HG03066 (cell line): ENCODE measurements around the gene IRF5.
A peak's percentile ranks its signal among the peaks of the same experiment; 100 is the strongest.
"Not testable (repeated sequence)": the region's sequence is repeated elsewhere in the genome, so short reads cannot be mapped to it uniquely, and the experiment has no call there.

ENCODE experiments used
- ATAC-seq: cut with Tn5 transposase; IDR thresholded peaks from one replicate; pipeline ENCODE4 v1.9.1; 2021; ENCODE audit warnings: low read depth; ENCODE audit not compliant: unreplicated experiment

IRF5 gene

DNA sequence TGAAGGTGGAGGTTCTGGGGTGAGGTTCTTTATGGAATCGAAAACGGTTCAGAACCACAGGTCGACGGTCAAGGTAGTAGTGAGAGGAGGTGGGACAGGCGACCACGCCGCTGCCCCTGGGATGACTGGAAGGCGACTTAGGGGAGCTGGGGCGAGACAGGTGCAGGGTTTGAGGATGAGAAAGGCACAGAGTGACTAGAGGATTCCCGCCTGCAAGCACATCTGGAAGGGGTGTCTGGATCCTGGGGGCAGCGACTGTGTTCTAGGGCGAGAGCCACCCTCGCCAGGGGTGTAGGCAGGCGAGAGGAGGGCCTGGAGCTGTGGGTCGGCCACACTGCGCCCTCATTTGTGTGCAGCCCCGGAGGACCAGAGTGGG lies 468 bp upstream of the IRF5 start:
- ATAC-seq: no peak

DNA sequence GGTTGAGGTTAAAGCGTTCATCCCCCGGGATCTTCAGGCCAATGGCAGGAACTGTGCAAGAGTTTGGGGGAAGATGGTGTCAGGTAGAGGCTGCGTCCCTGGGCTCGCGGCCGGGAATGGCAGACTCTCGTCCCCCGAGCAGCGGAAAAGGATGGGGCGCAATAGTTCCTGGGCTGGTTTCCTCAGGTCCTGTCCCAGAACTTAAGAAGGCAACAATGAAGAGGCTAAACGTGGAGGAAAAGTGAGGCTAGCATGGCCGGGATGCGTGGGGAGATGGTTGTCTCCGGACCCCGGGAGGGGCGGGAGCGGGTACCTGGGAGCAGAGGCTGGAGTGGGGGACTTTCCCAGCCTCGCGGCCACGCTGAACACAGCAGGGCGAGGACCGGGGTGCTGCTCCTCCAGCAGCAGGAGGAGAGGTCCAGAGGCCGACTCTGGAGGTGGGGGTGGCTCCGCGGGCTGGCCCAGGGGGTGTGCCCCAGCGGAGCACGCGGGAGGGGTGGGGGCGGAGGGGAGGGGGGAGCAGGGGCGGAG lies 882 bp downstream of the IRF5 start:
- no peak for ATAC-seq

DNA sequence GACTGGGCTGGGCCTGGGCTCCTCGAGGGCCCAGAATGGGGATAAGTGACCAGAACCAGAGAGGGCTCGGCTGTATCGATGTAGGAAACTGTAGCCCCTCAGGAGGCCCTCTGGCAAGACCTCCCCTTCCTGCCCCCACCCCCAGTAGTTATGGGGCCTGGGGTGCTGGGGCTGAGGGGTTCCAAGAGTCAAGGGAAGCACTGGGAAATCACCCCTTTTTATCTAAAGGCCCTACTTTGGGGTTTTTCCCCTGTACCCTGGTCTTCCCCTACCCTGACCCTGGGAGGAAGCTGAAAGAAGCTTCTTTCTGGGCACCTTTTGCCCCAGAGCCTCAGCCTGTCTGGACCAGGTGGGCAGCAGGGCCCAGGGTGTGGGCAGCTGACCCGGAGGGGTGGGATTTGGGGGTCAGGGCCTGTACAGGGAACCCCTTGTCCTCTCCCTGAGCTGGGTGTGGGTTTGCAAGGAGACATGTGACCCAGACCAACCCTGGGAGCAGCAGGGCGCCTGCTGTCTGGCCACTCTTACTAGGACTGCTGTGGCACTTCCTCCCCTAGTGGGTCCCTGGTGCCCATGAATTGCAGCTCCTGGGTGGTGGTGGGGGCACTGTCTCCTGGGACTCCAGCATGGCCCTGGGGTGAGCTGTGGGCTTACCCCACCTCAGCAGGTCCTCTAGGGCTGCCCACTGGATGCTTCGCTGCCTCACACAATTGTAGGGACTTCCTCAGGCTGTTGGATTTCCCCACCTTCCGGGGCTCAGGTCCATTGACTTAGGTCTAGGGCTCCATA lies 1.5 kb downstream of the IRF5 start:
- no peak for ATAC-seq

DNA sequence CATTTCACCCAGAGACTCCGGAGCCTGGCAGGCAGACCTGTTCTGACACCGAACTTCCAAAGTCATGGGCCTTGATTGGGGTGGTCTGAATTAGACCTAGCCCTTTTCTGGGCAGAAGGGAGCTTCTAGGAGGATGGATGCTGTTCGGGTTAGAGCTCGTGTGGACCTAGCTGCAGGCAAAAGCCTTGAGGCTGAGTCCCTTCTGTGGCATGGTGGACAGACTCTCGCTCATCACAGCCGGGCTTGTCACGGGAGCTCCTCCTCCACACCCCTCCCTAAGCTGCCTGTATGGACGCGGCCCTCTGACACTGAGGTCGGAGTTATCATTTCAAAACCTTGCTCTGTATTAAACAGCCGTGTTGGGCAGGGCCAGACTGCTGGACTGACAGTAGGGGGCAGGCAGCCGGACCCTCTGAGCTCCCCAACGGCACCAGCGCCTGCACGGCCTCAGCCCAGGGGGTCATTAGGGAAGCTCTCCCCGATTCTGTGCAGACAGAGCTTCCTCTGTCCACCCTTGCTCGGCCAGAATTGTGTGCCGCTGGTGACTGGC lies 2.2 kb downstream of the IRF5 start:
- ATAC-seq: peak; percentile 31

DNA sequence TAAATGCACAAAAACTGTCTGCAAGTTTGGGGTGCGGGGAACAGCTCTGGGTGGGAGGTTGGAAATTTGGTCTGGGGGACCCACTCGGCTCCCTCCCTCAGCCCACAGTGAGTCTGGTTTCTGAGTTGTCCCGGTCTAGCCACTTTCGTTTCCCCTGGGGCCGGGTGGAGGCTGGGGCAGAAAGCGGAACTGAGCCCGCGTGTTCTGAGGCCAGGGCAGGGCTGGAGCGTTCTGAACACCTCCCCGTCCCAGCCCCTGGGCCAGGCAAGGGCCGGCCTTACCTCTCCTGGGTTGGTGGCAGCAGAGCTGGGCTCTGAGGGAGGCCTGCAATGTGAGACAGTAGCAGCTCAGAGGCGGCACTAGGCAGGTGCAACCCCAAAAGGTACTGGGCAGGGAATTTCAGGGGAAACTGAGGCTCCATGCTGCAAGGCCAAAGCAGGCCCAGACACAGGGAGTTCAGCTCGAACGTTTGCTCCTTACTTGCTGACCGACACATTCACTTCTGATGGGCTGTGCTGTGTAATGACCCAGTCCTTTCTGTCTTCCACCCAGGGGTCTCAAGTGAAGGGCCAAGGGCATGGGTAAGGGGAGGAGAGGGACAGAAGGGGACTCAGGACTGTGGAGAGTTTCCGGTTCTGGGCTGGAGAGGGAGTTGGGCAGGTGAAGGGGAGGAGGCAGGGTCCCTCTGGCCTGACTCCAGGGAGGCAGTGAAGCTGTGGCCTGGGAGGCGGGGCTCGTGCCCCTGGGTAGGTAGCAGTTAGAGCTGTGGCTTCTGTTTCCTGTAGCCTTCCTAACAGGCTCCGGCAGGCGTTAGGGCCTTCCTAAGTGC lies 3.0 kb downstream of the IRF5 start:
- ATAC-seq: peak; percentile 60

DNA sequence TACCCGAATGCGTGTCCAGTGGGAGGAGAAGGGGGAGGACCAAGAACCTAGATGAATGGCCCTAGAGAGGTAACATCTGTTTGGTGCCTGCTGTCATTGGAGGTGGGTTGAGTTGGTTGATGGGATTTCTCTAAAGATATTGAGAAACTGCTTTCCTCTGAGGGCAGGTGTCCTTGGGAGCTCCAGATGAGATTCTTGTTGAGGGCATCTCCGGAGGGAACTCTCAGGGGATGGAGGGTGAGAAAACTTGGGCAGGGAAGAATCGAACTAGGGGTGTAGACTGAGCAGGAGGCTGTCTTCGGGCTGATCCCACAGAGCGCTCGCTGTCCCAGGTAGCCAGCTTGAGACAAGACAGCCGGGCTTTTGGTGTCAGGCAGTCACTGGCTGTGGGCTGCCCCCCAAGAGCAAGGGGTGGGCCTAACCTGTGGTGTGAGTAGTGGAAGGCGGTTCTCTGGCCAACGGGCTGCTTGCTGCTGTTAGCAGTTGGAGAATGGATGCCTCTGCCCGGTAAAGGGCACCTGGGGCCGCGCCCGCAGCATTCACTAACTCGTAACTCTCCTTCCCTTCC lies 3.7 kb downstream of the IRF5 start:
- no peak for ATAC-seq

DNA sequence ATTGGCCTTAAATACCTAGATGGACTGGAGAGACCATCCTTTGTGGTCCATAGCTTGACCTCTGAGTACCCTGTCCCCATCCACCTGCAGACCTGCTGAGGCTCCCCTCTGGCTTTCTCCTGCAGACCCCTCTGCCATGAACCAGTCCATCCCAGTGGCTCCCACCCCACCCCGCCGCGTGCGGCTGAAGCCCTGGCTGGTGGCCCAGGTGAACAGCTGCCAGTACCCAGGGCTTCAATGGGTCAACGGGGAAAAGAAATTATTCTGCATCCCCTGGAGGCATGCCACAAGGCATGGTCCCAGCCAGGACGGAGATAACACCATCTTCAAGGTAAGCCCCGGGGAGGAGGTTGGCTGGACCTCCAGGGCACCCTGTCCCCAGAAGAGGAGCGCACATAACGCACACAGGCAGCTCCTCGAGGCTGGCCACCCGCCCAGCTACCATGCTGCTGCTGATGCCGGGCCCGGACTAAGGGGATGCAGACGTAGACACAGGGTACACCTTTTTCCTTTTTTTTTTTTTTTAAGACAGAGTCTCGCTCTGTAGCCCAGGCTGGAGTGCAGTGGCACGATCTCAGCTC lies 4.3 kb downstream of the IRF5 start:
- ATAC-seq: no peak

DNA sequence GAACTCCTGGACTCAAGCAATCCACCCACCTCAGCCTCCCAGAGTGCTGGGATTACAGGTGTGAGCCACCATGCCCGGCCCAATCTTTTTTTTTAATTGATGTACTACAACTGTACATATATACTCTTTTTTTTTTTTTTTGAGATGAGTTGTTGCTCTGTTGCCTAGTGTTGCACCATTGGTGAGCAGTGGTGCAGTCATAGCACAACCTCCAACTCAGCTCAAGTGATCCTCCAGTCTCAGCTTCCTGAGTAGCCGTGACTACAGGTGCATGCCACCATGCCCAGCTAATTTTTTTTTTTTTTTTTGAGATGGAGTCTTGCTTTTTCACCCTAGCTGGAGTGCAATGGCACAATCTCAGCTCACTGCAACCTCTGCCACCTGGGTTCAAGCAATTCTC lies 5.5 kb downstream of the IRF5 start:
- ATAC-seq: not testable (repeated sequence)

DNA sequence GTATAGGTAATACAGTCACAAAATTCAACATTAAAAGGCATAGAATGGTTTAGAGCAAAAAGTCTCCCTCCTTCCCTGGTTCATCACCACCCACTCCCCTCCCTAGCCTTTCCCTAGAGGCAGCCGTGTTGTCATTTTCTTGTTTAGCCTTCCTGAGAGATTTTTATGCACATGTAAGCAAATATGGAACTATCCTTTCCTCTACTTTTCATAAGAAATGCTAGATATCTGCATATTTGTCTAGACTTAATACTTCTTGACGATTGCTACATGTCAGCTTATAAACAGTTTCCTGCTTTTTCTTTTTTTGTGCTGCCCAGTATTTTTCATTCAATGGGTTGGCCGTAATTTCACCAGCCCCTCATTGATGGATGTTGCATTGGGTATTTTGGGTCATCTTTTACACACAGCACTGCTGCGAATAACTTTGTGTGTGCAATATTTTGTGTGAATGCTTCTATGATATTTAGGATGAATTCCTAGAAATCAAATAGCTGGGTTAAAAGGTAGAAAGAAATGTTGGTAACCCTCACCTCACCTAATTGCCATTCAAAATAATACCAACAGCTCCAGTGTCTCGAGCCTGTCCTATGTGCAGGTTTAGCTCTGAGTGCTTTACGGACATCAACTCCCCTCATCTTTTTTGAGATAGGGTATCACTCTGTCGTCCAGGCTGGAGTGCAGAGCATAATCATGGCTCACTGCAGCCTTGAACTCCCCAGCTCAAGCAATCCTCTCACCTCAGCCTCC lies 6.9 kb downstream of the IRF5 start:
- ATAC-seq: no peak

DNA sequence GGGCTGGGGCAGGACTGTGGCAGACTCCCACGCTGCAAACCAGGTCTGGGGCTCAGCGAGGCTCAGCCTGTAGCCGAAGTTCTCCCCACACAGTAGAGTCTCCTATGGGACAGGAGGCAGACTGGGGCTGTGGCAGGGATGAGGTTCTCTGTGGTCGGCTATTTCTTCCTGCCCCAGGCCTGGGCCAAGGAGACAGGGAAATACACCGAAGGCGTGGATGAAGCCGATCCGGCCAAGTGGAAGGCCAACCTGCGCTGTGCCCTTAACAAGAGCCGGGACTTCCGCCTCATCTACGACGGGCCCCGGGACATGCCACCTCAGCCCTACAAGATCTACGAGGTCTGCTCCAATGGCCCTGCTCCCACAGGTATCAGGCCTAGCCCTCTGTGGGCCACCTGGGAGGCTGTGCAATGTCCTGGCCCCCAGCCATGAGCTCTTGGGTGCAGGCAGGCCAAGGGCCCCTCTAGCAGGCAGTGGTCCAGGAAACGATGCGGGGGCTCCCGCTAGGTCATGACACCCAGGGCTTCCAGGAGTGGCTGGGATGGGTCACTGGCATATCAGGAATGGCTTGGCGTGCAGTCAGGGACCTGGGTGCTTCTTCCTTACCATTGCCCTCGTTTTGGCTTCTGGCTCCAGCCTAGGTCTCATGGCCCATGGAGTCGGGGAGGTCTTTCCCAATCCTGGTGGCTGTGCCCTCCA lies 8.1 kb downstream of the IRF5 start:
- no peak for ATAC-seq

DNA sequence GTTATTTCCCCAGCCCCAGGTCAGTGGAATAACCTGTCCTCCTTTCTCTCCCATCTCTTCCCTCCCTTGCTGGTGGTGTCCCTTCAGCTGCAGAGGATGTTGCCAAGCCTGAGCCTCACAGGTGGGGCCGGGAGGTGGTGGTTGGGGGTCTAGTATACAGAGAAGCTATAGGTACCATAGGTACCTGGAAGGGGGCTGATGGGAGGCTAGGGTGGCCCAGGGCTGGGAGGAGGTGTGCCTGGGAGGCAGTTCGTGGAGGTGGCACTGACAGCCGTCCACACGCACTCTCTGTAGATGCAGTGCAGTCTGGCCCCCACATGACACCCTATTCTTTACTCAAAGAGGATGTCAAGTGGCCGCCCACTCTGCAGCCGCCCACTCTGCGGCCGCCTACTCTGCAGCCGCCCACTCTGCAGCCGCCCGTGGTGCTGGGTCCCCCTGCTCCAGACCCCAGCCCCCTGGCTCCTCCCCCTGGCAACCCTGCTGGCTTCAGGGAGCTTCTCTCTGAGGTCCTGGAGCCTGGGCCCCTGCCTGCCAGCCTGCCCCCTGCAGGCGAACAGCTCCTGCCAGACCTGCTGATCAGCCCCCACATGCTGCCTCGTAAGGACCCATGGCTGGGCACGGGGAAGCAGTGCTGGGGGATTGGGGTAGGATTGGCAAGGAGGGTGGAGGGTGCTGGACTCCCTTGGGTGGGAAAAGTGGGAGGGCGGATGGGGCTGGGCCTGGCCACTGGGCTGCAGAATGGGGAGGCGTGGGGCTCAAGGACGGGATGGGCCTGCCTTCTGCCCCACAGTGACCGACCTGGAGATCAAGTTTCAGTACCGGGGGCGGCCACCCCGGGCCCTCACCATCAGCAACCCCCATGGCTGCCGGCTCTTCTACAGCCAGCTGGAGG lies 9.5 kb downstream of the IRF5 start:
- no peak for ATAC-seq

DNA sequence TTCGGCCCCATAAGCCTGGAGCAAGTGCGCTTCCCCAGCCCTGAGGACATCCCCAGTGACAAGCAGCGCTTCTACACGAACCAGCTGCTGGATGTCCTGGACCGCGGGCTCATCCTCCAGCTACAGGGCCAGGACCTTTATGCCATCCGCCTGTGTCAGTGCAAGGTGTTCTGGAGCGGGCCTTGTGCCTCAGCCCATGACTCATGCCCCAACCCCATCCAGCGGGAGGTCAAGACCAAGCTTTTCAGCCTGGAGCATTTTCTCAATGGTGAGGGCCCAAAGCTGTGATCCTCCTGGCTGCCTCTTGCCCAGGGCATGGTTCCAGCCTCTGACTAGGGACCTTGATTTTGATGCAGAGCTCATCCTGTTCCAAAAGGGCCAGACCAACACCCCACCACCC lies 10.1 kb downstream of the IRF5 start:
- ATAC-seq: no peak

DNA sequence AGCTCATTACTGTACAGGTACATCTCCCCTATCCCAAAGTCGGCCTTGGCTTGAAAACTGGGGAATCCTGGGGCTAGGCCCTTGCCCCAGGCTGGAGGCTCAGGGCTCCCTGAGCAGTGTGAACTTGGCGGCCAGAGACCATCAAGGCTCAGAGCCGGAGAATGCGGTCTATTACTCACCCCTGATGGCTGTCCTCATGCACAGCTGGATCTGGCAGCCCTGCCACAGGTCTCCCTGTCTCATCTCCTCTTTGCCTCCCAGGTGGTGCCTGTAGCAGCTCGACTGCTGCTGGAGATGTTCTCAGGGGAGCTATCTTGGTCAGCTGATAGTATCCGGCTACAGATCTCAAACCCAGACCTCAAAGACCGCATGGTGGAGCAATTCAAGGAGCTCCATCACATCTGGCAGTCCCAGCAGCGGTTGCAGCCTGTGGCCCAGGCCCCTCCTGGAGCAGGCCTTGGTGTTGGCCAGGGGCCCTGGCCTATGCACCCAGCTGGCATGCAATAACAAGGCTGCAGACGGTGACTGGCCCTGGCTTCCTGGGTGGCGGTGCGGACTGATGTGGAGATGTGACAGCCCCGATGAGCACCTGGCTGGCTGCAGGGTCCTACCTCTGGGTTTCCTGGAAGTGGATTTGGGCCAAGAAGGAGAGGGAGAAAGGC lies 10.7 kb downstream of the IRF5 start:
- ATAC-seq: no peak

DNA sequence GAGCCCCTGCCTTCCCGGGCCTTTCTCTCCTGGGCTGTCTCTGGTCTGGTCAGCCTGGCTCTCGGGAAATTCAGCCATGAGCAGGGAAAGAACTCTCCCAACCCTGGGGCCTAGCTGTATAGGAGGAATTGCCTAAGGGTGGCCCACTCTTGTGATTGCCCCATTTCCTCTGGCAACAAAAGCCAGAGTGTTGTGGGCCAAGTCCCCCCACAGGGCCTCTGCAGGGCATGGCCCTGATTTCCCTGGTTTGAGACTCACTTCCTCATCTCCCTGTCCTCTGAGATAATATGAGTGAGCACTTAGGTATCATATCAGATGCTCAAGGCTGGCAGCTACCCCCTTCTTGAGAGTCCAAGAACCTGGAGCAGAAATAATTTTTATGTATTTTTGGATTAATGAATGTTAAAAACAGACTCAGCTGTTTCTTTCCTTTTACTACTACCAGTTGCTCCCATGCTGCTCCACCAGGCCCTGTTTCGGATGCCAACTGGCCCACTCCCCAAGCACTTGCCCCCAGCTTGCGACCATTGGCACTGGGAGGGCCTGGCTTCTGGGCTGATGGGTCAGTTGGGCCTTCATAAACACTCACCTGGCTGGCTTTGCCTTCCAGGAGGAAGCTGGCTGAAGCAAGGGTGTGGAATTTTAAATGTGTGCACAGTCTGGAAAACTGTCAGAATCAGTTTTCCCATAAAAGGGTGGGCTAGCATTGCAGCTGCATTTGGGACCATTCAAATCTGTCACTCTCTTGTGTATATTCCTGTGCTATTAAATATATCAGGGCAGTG lies 11.4 kb downstream of the IRF5 start:
- ATAC-seq: no peak

DNA sequence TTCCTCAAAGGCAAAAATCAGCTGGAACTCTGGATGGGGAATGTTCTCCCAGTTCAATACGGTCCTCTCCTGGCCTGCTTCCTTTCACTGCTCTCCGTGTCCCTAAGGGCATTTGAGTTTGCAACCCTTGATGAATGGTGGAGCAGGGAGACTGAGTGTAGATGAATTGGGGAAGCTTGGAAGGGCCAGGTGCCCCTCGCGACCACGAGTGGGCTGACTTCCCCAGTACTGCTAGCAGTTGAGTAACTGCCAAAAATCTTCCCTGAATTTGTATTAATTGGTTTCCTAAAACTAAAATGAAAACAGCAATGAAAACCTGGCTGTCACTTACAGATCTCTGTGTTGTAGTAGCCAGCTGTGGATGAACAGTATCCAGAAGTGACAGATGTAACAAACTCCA lies 13.6 kb downstream of the IRF5 start:
- no peak for ATAC-seq

DNA sequence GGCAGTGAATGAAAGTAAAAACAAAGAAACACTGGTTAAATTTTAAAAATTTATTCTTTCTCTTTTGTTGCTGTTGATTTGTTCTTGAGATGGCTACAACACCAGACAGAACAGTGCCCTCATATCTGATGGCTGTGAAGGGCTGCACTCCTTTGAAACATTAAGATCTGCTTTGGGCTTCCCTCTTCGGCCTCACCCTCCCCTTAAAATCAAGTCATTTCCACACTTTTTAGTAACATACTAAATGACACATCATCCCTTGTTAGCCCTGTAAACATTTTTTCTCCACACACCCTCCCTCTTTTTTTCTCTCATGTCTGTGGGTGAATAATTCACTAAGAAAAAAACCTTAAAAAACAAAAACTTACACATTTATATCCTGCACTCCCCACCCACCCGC lies 16.4 kb downstream of the IRF5 start:
- no peak for ATAC-seq
